ENCODE measurements around the gene SHISA2.

Gene SHISA2

DNA sequence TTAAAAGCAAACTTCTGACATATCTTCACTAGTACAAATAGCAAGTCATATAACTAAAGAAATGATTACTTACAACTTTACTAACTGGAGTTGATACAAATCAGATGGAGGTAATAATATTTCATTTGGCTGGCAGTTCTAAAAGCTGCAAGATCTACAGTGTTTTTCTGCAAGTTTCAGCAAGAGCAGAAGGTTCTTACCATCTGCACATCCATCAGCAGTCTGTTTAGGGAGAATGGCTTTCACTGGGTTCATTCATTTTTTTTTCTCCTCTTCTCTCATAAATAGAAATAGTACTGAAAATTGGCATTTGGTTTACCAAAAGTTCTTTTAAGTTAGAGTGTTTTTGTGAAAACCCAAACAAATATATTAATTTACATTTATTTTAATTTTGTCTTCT is 3.1 kb upstream of the SHISA2 start:
- no peak for DNase-seq (ENCODE audit: low read depth)
- TF ChIP-seq, protein P1, sequence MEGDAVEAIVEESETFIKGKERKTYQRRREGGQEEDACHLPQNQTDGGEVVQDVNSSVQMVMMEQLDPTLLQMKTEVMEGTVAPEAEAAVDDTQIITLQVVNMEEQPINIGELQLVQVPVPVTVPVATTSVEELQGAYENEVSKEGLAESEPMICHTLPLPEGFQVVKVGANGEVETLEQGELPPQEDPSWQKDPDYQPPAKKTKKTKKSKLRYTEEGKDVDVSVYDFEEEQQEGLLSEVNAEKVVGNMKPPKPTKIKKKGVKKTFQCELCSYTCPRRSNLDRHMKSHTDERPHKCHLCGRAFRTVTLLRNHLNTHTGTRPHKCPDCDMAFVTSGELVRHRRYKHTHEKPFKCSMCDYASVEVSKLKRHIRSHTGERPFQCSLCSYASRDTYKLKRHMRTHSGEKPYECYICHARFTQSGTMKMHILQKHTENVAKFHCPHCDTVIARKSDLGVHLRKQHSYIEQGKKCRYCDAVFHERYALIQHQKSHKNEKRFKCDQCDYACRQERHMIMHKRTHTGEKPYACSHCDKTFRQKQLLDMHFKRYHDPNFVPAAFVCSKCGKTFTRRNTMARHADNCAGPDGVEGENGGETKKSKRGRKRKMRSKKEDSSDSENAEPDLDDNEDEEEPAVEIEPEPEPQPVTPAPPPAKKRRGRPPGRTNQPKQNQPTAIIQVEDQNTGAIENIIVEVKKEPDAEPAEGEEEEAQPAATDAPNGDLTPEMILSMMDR (IDR thresholded peaks at IDR 0.05; ENCODE audit: insufficient read depth, low read depth, low read length, missing control alignments), result no peak
- no peak overlapping the region for H3K4me3 ChIP-seq (ENCODE audit: low read depth, low read length)

DNA sequence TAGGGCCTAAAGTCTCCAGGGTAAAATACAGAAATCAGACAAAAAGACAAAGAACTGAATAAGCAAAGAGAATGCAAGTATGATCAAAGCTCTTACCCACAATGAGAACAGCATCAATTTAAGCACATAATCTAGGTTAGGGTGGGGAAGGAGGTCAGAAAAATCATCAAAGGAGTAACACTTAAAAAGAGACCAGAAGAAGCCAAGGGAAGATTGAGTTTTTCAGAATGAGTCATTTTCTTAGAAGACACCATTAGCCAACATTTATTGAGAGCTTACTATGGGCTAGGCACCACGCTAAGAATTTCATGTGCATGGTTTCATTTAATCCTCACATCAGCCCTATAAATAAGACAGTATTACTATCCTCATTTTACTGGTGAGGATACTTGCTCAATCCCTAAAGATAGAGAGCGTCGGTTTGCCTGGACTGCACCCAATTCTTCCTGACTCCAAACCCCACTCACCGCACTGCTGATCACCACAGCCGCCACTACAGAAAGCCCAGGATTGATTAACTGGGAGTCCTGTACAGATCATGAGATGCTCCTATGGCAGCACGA is 1.7 kb upstream of the SHISA2 start:
- DNase-seq (ENCODE audit: low read depth), result no peak
- no peak overlapping the region for H3K4me3 ChIP-seq (ENCODE audit: low read depth, low read length)
- TF ChIP-seq, protein P1 (IDR thresholded peaks at IDR 0.05; ENCODE audit: insufficient read depth, low read depth, low read length, missing control alignments), result no peak

DNA sequence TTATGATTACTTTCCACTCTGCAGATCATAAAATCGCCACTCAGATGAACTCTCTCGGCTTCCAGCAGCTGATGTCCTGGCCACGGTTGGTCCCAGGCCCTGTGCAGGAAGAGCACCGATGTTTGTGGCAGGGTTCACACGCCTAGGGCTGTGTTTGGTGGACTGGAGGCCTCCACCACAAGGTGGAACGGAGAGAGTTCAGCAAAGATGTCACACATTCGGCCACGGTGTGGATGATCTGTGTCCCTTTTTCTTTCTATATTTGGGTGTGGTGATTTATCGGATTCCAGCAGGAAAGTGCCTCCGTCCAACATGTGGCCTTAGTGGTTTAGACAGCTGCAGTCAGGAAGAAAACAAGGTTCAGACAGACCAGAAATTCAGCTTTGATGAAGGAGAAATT is 521 bp upstream of the SHISA2 start:
- no peak for DNase-seq (ENCODE audit: low read depth)
- TF ChIP-seq, protein P1 (IDR thresholded peaks at IDR 0.05; ENCODE audit: insufficient read depth, low read depth, low read length, missing control alignments), result no peak

DNA sequence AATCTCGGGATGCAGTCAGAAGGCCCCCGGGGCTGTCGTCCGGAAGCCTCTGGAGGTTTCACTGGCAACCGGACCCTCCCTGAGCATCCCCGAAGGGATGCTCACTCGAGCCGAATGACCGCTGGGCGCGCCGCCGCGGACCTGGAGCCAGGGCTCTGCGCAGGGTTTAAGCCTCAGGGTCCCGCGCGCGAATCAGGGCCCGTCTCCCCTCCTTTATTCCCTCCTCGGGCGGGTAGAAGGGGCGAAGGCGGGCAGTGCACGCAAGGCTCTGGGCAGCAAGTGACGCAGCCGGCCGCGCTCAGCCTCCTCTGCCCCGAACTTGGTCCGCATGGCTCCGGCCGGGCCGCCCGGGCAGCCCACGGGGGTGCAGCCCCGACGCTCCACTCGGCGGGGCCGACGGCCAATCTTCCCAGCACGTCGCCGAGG is 572 bp downstream of the SHISA2 start:
- TF ChIP-seq, protein P1 (IDR thresholded peaks at IDR 0.05; ENCODE audit: insufficient read depth, low read depth, low read length, missing control alignments), result no peak
- DNase-seq (ENCODE audit: low read depth), result no peak
- H3K4me3 ChIP-seq (ENCODE audit: low read depth, low read length), result no peak overlapping the region

More for the DNA sequence above, 521 bp upstream of the SHISA2 start:
- H3K4me3 ChIP-seq (ENCODE audit: low read depth, low read length), result no peak overlapping the region

DNA sequence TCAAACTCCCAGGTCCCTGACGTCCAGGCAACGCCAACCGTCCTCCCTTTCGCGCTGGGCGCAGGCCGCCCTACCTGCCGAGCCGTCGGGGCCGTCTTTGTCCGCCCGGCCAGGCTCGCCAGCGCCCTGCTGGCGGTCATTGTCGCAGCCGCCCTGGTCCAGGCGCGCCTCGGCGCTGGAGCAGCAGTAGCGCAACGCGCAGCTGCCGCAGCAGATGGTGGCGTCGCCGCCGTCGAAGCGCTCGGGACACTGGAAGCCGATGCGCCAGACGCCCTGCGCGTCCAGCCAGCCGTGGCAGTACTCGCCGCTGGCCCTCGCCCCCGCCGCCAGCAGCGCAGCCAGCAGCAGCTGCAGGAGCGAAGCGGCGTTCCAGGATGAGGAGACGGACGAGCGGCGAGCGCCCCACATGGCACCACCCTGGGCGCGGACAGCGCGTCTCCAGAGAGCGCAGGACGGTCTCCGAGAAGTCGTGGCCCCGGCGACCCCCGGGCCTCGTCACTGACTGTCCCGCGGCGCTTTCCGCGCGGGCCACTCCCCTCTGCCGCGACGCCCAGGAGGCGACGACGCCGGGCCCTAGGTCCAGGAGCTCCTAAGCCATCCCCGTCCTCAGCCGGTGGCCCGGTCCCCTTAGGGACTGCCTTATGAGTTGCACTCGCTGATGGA is 1.1 kb downstream of the SHISA2 start:
- no peak for DNase-seq (ENCODE audit: low read depth)
- TF ChIP-seq, protein P1 (IDR thresholded peaks at IDR 0.05; ENCODE audit: insufficient read depth, low read depth, low read length, missing control alignments), result no peak

DNA sequence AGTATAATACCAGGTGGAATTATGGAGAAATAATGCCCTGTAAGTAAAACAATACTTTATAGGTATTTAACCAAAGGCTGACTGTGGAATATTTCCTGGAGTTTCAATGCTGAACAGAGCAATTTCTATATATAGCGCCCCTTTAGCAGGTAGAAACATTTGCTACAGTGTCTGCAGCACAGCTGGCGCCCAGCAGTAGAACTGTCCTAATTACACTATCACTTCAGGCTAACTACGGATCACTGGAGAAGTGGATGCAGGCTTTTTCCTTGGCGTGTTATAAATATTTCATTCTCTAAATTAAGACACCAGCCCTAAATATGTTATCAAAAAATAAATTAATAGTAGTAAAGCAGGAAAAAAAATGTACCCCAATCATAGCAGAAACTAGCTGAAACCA is 3.1 kb downstream of the SHISA2 start:
- DNase-seq (ENCODE audit: low read depth), result no peak
- no peak overlapping the region for H3K4me3 ChIP-seq (ENCODE audit: low read depth, low read length)
- TF ChIP-seq, protein P1 (IDR thresholded peaks at IDR 0.05; ENCODE audit: insufficient read depth, low read depth, low read length, missing control alignments), result no peak

More for the DNA sequence above, 1.1 kb downstream of the SHISA2 start:
- H3K4me3 ChIP-seq (ENCODE audit: low read depth, low read length), result no peak overlapping the region

DNA sequence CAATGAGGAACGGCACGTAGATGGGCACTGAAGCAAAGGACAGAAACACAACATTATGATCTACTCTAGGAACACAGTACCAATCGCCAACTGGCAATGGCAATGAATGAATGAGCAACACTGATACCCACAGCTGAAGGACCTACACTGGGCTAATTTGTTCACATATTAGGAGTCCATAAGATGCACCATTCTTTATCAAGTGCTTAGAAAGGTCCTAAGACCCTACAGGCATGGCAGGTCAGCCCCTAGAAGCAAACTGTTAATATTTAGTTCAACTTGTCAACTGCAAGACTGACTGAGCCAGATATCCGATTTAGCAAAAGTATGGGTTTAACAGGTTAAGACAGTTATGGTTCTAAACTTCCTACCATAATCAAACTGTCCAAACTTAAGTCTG is 4.8 kb downstream of the SHISA2 start:
- DNase-seq (ENCODE audit: low read depth), result no peak
- TF ChIP-seq, protein P1 (IDR thresholded peaks at IDR 0.05; ENCODE audit: insufficient read depth, low read depth, low read length, missing control alignments), result no peak

More for the DNA sequence above, 4.8 kb downstream of the SHISA2 start:
- H3K4me3 ChIP-seq (ENCODE audit: low read depth, low read length), result no peak overlapping the region

All from GM12865 (cell line).